Ammon's horn (tissue), 1 donor: Measurements from ENCODE around the gene P4HB.

Experiments
- DNase-seq: peaks from one replicate; pipeline ENCODE4 v3.0.0-alpha.2; 2016; ENCODE audit warnings: low spot score

Gene P4HB

DNA sequence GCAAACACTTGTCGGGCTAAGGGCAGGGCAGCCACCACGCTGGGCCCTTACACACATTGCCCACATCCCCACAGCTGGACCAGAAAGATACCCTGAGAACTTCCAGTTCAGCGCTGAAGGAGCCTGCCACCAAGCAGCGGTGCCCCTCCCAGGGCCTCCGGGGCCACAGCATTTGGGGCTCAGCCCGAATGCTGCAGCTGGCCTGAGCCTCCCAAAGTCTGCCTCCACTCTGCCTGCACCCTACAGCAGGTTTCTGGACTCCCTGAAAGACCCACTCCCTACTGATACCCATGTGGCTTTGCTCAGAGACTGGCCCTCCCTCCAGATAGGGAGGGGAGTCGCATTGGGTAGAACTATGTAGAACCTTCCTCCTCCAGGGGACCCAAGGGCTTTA is 28.8 kb downstream of the P4HB start:
- no peak for DNase-seq

DNA sequence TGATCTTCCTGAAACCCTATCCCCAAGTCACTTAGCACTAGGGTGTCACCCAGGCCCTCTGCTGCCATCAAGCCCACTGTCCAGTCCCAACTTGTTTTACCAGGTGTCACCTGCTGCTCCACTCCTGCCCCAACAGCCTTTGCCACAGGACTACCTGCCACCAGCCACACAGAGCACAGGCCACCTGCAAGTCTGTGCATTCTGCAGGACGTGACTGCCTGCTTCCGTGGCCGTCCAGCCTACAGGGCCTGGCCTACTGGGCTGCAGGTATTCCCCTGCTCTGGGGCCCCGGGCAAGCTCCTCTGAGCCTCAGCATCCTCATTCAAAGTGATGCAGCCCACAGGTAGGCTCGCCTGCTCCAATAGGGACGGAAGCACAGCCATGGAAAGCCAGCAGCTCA is 30.5 kb downstream of the P4HB start:
- DNase-seq = no peak

DNA sequence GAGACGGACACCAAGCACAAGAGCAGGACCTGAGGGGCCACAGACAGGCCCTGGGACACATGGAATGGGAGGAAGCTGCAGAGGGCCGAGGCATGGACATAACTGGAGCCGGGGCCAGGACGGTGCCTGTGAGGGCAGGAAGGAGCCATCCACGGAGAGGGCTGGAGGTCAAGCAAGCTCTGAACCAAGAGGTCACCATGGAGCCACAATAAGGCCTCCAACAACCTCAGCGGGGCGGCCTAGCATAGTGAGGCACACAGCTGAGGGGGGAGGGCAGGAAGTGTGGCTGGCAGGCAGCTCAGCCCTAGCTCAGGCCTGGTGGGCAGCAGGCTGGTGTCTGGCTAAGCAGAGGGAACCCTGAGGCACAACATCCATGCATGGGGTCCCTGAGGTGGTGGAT is 31.7 kb downstream of the P4HB start:
- no peak for DNase-seq

DNA sequence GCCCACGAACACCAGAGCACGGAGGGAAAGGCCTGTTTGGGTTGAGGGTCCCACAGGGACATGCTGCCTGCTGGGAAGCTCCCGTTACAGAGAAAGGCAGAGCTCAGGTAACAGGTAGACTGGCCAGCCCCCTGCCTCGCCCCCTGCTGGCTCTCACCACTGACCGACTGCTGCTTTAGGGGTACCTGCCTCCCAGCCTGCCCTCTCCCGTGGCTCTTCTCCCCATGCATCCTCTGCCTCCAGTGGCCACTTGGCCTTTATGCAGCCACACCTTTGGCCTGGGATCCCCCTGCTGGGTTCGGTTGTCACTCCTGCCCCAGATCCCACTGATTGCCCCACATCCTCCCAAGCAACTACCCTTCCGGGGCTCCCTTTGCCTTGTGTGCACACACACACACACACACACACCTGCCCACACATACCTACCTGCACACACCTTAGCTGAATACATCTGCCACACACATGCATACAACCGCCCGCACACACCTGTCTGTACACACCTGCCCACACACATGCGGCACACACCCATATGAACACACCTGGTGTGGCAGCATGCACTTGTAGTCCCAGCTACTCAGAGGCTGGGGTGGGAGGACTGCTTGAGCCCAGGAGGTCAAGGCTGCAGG is 34.4 kb downstream of the P4HB start:
- DNase-seq = no peak

DNA sequence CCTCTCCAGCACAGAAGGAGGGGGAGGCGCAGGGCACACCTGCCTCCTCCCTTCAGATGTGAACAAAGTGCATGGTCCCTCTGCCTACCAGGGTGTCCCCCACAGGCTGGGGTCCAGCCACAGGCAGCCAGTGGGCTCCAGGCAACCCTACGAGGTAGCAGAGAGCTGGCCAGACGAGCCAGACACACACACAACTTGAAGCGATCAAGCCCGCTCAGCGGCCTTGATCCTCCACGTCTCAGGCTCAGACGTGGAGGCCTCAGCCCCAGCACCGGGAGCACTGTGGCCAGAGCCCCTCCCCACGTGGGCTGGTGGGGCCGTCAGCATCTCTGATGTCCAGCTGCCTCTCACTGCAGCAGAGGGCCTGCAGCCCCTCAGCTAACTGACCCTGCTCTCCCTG is 35.7 kb downstream of the P4HB start:
- DNase-seq = no peak

DNA sequence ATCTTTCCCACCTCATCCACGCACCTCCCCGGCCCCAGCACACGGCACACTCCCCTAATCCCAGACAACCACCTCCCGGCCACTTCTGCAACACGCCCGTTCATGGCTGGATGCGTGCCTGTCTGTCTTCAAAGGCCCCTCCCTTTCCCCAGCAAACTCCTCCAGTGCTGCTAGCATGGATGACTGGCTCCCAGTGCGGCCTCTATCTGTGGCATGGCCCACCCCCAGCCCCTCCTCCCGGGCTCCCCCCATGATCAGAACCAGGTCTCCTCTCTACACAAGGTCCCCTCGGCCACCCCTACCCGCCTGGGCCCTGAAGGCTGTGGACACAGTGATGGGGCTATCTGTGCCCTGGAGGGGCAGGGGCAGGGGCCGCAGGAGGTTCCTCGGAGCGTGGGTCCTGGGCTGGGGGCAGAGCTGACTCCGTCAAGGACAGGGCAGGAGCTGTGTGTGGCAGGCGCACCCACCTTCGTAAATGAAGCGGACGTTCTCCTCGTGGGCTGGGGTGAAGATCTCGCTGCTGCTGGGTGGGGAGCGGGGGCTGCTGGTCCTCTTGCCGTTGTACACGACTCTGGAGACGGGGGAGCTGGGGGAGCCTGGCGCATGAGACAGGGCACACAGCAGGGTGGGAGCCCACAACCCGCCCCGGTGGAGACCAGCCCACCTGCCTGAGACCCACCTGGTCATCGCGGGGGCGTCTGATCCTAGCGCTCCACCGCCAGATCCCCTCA is 36.4 kb downstream of the P4HB start:
- no peak for DNase-seq

DNA sequence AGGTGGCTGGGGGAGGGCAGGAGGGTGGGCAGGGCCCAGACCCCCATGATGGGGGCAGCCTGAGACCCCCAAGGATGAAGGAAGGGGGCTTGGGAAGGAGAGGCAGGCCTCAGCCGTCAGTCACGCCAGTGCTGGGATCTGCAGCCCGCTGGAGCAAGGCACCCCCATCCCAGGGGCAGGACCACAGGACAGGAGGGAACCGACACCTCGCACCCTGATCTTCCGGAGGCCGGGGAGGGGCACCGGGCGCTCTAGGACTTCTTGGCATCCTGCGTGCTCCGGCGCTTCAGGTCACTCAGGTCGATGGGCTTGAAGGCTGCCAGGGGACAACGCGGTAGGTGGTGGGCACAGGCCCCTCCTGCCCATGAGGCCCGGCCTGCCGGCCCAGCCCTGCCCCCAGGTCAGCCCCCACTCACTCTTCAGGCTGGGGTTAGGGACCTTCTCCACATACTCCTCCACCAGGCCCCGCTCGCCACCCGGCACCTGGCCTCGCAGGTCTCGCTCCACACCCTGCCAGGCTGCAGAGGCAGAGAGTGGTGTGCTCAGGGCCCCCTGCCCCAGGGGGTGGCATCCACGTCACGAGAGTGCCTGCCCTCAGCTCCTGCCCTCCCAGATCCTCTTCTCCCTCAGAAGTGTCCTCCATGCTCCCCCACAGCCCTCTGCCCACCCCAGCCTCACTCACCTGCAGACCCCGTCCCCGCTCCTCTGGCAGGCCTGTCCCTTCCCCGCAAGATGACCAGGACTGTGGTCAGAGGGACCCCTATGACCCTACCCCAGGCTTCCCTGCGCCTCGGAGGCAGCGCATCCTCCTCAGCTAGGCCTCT is 37.1 kb downstream of the P4HB start:
- DNase-seq = no peak

DNA sequence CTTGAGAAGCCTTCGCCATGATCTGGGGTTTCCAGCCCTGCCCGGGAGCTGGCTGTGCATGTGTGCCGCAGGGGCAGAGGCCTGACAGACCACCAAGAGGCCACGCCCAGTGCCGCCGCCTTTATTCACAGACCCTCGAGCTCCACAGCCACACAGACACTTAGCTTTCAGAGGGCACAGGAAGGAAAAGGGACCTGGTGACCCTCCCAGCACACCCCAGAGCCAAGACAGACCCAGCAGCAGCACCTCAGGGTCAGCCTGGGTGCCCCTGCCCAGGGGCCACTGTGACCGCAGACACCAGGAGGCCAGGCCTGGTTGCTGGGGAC is 38.1 kb downstream of the P4HB start:
- no peak for DNase-seq

DNA sequence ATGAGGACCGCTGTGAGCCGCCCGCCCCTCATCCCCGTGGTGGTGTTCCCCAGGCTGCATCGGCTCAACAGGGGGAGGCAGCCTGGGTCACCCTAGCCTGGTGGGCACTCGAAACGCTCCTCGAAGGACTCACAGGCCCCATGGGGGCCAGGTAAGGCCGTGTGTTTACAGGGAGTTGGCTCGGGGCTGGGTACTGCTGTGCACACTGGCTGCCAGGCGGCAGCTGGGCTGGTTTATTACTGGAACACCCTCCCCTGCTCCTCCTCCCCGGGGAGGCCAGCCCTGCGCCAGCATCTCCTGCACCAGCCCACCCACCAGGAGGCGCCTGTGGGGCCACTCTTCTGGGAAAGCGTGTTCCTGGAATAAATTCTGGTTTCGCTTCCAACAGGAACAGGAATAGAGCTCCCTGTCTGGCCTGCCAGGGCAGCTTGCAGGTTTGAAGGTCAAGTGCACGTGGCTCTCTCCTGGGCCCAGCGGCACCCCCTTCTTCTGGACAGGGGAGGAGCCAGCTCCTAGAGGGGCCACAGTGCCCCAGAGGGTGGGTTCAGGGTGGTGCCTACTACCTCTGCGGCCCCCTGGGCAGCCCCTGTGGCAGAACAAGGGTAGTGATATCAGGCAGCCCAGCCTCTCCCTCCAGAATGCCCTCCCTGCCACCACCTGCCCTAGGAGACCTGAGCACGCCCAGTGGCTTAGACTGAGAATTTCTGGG is 38.6 kb downstream of the P4HB start:
- peak; percentile 62 for DNase-seq

DNA sequence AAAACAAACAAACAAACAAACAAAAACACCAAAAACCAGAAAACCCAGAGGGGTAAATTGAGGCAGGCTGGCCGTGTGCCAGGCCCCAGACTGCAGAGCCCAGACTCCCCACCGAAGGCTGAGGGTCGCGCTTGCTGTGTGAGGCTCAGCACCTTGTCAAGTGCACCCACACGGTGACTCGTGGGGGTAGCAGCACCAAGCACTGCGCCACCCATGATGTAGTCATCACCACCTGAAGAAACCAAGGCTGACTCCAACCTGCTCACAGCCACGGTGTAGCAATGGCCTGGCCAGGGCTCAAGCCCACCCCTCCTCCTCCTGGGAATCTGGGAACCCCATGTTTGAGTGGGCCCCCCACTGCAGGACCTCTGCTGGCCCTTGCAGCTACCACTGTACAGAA is 39.2 kb downstream of the P4HB start:
- DNase-seq = no peak

DNA sequence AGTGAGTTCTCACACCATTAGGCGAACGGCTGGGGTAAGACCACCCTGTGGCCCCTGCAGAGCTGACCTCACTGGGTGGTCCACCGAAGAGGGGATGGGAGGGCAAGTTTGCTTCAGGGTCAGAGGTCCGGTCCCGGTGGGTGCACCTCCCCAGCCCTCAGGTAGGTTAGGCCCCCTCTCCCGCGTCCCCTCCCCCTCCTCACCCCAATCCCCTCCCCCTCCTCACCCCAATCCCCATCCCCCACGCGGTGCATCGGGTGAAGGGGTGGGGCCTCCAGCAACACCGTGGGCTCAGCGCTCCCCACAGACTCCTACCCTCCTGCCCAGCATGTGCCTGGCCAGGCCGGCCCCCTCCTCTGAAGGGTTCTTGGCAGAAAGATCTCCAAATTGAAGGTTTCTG is 40.6 kb downstream of the P4HB start:
- no peak for DNase-seq

DNA sequence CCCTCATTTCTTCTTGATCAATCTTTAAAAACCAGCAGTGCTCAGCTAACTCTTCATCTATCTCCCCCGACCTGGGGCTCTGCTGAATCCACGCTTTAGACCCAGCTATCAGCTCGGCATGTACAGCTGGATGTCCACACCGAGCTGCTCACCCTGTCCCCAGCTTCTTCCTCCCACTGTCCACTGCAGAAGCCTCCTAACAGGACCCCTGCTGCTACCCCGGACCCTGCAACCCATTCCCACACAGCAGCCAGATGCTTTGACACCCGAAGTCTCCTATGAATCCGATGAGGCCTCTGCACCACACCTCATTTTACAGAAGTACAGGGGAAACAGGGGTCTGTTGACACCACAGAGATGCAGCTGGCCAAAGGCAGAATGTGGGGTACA is 42.6 kb downstream of the P4HB start:
- DNase-seq = no peak

DNA sequence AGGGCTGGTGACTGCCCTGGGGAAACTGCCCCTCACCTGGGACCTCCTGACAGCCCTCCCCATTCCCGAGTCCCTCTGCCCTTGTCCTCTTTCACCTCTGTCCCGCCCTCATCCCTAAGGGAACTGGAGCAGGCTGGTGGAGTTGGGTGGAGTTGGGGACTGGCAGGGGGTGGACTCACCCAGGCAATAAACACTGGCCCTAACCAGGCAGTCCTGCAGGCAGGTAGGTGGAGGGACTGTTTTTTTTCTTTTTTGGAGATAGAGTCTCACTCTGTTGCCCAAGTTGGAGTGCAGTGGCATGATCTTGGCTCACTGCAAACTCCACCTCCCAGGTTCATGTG is 44.7 kb downstream of the P4HB start:
- DNase-seq = no peak

DNA sequence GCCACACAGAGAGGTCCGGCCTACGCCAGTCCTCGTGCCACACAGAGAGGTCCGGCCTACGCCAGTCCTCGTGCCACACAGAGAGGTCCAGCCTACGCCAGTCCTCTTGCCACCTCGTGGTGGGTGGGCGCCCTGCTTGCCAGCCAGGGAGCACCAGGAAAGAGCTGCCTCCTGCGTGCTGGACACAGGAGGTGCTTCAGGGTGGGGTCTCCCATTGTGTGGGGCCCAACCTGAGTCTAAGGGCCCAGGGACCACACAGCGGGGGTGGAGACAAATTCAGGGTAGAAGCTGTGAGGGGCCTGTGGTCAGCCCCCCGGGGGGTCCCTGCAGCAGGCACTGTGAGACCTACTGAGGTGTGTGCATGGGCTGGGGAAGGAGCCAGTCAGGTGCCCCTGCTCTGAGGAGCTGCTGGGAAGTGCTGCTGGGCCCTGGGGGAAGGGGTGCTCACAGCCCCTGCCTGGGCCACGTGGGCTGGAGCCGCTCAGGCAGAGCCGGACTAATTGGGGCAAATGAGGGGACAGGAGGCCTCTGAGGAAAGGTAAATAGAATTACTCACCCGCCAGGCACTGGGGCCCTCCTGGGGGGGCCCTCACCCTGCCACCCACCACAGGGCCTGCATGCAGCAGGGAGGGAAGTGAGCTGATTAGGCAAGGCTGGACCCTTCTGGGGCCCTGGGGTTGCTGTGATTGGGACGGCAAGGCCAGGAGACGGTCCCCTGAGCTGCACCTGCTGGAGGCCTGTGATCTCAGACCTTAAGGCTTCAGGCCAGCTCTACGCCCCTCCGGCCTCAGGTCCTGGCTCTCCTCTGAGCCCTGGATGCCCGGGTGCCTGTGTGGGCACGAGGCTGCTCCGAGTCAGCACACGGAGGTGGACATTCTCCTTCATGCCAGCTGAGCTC is 45.3 kb downstream of the P4HB start:
- no peak for DNase-seq

DNA sequence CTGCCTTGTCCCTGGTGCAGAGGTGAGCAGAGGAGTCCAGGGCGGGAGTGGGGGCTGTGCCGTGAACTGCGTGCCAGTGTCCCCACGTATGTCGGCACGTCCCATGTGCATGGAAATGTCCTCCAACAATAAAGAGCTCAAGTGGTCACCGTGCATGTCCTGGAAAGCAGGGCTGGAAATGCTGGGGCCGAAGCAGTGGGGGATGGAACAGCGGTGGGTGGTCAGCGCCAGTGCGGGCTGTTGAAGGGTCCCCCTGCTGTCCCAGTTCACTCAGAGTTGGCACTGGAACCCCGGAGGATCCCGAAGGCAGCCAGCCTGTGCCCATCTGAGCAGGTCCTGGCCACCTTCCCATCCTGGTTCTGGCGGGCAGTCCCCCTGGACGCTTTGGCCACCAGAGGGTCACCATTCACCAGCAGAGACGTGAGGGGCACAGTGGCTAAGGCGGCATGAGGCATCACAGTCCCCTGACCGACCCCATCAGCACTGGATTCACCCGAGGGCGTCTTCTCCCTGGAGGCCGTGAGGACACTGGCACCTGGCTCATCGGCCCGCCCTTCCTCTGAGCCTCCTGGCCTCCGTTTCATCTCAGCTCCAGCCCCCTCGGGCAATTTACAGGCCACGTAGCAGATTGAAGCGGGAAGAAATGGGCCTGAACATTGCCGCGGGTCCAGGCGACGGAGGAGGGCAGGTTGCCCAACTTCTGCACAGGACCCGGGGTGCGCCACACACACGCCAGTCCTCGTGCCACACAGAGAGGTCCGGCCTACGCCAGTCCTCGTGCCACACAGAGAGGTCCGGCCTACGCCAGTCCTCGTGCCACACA is 46.3 kb downstream of the P4HB start:
- no peak for DNase-seq

DNA sequence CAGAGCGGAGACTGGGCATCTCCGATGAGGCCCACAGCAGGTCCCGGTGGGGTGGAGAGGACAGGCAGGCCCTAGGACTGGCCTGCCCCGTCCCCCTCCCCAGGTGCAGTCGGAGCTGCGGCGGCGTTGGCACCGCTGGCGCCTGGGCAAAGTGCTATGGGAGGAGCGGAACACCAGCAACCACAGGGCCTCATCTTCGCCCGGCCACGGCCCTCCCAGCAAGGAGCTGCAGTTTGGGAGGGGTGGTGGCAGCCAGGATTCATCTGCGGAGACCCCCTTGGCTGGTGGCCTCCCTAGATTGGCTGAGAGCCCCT is 47.0 kb downstream of the P4HB start:
- no peak for DNase-seq

DNA sequence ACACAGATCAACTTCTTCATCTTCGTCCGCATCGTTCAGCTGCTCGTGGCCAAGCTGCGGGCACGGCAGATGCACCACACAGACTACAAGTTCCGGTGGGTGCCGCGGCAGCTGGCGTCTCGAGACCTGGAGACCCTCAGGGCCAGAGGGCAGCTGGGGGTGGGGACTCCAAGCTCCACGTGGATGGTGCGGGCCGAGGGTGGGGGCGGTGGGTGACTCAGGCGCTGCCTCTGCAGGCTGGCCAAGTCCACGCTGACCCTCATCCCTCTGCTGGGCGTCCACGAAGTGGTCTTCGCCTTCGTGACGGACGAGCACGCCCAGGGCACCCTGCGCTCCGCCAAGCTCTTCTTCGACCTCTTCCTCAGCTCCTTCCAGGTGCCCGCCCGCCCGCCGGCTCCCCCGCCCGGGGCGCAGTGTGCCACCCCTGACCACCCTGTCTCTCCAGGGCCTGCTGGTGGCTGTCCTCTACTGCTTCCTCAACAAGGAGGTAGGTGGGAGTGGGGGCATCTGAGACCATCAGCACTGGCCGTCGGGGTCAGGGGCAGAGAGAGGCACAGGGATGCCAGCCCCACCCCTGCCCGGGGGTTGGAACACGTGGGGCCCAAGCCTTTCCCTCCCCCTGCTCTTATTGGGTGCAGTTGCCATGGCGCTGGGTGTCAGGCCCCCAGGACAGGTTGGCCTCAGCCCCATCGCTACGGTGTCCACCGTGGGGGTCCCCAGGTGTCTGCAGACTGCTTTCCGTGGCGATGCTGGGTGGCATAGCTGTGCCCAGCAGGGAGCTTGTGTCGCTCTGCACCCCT is 47.6 kb downstream of the P4HB start:
- no peak for DNase-seq

DNA sequence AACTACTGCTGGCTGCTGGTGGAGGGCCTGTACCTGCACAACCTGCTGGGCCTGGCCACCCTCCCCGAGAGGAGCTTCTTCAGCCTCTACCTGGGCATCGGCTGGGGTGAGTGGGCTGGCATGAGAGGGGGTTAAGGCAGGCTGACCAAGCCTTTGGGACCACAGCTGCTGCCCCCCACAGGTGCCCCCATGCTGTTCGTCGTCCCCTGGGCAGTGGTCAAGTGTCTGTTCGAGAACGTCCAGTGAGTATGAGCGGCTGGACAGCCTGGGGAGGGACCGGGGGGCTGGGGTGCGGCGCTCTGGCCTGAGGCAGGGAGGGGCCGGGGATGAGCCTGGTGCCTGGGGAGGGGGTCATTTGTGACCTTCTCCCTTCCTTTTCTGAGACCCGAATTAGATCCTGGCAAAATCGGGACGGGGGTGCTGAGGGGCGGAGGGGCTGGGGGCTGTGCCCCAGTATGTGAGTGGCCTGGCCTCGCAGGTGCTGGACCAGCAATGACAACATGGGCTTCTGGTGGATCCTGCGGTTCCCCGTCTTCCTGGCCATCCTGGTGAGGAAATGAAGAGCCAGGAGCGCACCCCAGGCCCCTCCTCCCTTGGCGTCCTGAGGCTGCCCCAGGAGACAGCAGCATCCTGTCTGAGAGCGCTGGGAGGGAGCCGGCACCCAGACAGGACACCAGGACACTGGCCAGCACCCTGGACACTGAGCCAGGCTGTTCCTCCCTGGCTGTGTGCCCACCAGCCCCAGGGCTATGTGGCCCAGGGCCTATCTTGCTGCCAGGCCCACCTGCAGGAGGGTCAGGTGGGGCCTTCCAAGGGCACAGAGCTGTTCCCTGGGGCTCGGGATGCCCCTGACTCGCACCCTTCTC is 48.4 kb downstream of the P4HB start:
- DNase-seq = no peak
